Transverse colon (tissue), 4 donors: ENCODE measurements around the gene IL5RA.

Experiments
- EP300 ChIP-seq: sonication (generic); formaldehyde crosslinking; IDR thresholded peaks from one replicate; pipeline ENCODE4 v1.6.1; 2017; ENCODE audit warnings: antibody characterized with exemption, low read depth
- POLR2A ChIP-seq: fragments of 450-650 bp; IDR thresholded peaks from one replicate; pipeline ENCODE4 v1.6.1; 2016; ENCODE audit warnings: antibody characterized with exemption, mild to moderate bottlenecking, moderate library complexity
- POLR2AphosphoS5 ChIP-seq, 3 donors: sonication (generic); formaldehyde crosslinking; IDR thresholded peaks; one replicate each; pipeline ENCODE4 v1.6.1; 2016; ENCODE audit warnings: antibody characterized with exemption in 3 of 3
- TF ChIP-seq, protein P1 (sequence below), 5 experiments: fragments of 200-600 bp in 3 of 5; fragments of 450-650 bp in 2 of 5; sonication (generic) in 3 of 5; IDR thresholded peaks; 1 replicate in 2 of 5; 2 replicates in 3 of 5; pipeline ENCODE4 v1.5.1; 2016 to 2017; ENCODE audit warnings: antibody characterized with exemption in 5 of 5, inconsistent platforms in 3 of 5, mild to moderate bottlenecking in 2 of 5, moderate library complexity in 1 of 5

DNA sequence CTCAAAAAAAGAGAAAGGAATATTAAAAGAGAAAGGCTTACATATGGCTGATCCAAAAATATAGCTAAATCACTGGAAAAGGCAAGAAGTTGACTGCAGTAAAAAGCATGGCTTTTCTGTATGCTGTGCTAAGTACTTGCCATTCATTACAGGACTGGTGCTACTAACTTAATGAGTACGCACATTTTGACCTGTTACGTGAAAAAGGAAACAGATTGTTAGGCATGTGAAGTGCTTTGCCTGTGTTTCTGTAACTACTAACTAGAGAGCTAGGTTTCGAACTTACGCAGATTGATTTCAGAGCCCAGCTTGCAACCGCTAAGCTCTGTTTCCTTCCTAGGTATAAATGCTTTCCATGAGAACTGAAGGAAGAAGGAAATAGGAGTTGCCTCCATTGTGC lies 19.4 kb upstream of the IL5RA start:
- no peak for TF ChIP-seq POLR2A
- TF ChIP-seq, protein P1, sequence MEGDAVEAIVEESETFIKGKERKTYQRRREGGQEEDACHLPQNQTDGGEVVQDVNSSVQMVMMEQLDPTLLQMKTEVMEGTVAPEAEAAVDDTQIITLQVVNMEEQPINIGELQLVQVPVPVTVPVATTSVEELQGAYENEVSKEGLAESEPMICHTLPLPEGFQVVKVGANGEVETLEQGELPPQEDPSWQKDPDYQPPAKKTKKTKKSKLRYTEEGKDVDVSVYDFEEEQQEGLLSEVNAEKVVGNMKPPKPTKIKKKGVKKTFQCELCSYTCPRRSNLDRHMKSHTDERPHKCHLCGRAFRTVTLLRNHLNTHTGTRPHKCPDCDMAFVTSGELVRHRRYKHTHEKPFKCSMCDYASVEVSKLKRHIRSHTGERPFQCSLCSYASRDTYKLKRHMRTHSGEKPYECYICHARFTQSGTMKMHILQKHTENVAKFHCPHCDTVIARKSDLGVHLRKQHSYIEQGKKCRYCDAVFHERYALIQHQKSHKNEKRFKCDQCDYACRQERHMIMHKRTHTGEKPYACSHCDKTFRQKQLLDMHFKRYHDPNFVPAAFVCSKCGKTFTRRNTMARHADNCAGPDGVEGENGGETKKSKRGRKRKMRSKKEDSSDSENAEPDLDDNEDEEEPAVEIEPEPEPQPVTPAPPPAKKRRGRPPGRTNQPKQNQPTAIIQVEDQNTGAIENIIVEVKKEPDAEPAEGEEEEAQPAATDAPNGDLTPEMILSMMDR (IDR thresholded peaks at IDR 0.05) = no peak
- no peak for TF ChIP-seq POLR2AphosphoS5 (IDR thresholded peaks at IDR 0.05)
- no peak for TF ChIP-seq EP300
